Hair follicular keratinocyte (primary cell): ENCODE results near the gene ZNF41. TPM values are rescaled to one million over a fixed set of nuclear protein-coding genes. Genes with fewer than 3 reads are reported as not detected.

Experiments used
- total RNA-seq: library from RNA; depleted of rRNA; stranded (reverse); fragments of >200 nt; gene quantifications from 2 replicates; pipeline ENCODE4 v1.2.3, GENCODE V29; 2015

ZNF41 gene
- total RNA-seq: 5.1 and 5.4 TPM in 2 replicates

DNA sequence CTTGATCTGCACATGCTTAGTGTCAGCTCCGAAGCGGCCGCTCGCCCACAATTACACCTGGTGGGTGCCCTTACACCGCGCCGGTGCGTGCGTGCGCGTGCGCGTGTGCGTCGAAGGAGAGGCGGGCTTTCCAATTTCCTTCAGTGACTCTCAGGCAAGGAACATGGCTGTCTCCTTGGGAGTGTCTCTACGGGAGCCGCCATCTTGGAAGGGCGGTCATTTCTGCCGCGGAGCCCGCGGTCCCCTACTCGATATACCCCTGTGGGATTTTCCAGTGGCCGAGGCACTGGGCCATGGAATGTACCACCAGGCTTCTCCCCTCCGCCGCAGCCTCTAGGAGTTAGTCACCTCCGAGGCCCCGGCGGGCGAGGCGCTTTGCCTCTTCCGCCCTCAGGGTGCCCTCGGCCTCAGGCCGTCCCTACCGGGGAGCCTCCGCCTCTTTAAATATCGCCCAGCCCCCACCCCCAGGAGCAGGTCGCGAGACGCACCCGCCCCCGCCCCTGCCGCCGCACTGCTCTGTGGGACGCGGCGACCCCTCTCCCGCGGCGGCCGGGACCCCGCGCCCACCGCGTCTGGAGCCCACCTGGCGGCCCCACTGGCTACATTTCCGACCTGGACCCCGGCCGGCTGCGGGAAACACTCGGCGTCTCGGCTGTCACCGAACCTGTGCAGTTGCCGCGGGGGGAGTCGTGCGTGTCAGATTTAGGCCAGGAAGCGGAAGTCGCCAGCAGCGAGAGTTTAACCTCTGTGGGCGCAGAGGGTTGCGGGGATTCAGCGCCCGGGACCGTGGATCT lies at the start of gene ZNF41:
Gene ZNF41, minus strand, starts transcription at position 711 of the 794 bp plus-strand sequence. CDS start 15,741 bp downstream, outside the sequence.

Other genes with a start within 250 kb of the ZNF41 start
- gene ZNF157, start 112.6 kb downstream of the ZNF41 start, total RNA-seq: 0.19 TPM in 1 of 2 replicates, not detected in the other
- gene ARAF, start 78.0 kb upstream of the ZNF41 start, total RNA-seq: 27.8 and 29.3 TPM in 2 replicates
- gene TIMP1, start 99.2 kb upstream of the ZNF41 start, total RNA-seq: 127 and 259 TPM in 2 replicates
- not detected in 2 replicates for gene SYN1, start 136.6 kb upstream of the ZNF41 start, total RNA-seq
- gene CFP, start 146.7 kb upstream of the ZNF41 start, total RNA-seq: not detected in 2 replicates
- gene ELK1, start 167.3 kb upstream of the ZNF41 start, total RNA-seq: 27.4 and 34.1 TPM in 2 replicates
- gene UXT, start 176.0 kb upstream of the ZNF41 start, total RNA-seq: 139 and 153 TPM in 2 replicates